AG08396 (cell line): ENCODE results near the gene MYH1.
"Not testable (repeated sequence)": the region's sequence is repeated elsewhere in the genome, so short reads cannot be mapped to it uniquely, and the experiment has no call there.

ENCODE experiments used
- DNase-seq: peaks from one replicate; pipeline ENCODE4 v3.0.0; 2012; ENCODE audit warnings: low spot score, mixed read lengths

Gene MYH1

DNA sequence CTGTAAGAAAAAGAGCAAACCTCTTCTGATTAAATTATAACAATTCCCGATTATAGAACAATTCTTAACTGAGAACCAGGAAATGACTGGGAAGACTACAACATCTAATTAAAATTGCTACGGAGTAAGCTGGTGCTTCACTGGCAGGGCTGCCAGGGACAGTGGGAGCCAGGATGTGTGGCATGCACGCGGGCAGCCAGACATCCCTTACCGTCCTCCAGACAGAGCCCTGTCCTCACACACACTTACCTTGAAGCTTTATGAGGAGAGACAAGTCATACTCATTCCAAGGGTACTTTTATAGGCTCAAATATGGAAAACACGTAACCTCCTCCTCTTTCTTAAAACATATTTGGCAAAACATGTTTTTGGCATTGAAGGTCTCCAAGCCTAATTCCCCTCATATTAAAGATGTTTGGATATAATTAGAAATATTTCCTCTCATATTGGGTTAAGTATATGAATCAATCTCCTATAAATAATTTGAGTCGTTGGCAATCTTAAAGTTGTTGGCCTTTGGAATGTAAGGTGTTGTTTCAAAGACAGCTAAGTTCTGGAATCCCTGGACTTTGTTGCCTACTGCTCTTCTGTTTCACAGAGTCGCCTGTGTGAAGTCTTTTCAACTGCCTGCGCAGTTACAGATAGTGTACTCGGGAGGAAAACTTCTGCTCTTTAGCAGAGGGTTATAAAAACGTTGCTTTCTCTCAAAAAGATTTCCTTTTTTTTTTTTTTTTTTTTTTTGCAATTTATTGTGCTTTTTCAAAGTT is at the start of gene MYH1:
TSS of gene MYH1 (minus strand) at position 272 of the 767 bp plus-strand sequence. CDS start 1,900 bp downstream, outside the sequence.
- DNase-seq, result no peak

GRCh38 chr17:10563991-10564660 is 45.8 kb upstream of the MYH1 start:
- DNase-seq, result no peak

- DNase-seq, result no peak
Observed at GRCh38 chr17:10558049-10558448, 39.7 kb upstream of the MYH1 start.

DNA sequence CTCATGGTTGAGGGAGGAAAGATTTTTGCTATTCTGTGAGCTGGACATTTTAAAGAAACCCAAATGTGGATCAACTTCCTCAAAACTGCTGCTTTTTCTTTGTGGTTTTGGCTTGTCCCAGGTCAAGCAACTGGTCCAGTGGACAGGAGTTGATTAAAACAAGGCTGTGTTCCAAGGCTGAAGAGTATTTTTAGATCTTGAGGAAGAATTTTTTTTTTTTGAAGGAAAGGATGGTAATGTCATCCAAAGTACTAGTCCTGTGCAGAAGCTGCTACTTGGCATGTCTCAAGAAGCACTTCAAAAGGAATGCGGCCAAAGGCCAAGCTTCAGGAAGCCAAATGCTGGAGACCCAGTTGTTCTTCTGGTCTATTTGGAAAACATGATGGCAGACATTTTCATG is 39.1 kb upstream of the MYH1 start:
- DNase-seq, result no peak

DNA sequence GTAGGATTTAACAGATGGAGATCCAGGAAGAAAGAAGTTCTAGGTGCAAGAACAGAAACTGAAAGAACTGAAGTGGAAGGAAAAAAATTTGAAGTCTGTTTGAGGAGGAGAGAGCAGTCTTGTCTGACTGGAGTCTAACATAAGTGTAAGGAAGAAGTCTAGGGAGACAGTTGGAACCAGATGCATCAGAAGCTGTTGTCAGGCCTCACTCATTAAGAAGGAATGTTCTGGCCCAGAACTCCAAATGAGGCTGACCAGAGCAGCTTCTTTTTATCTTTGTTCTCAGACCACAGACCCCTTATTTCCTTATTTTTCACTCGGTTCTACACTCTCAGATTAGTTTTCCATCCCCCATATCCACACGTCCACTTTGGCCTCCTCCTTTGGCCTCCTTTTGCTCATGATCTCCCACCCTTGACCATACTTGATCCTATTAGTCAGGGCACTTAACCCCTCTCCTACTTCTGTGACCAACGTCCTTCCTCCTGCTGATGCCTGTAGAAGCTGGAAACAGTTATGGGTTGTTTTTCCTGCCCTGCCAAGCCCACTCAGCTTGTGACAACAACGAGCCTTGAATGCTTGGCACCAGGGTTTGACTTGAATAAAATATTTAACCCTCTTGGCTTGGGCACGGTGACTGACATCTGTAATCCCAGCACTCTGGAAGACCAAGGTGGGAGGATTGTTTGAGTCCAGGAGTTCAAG is 38.1 kb upstream of the MYH1 start:
- no peak for DNase-seq

- DNase-seq, result no peak
Observed at GRCh38 chr17:10550014-10550413, 31.7 kb upstream of the MYH1 start.

DNA sequence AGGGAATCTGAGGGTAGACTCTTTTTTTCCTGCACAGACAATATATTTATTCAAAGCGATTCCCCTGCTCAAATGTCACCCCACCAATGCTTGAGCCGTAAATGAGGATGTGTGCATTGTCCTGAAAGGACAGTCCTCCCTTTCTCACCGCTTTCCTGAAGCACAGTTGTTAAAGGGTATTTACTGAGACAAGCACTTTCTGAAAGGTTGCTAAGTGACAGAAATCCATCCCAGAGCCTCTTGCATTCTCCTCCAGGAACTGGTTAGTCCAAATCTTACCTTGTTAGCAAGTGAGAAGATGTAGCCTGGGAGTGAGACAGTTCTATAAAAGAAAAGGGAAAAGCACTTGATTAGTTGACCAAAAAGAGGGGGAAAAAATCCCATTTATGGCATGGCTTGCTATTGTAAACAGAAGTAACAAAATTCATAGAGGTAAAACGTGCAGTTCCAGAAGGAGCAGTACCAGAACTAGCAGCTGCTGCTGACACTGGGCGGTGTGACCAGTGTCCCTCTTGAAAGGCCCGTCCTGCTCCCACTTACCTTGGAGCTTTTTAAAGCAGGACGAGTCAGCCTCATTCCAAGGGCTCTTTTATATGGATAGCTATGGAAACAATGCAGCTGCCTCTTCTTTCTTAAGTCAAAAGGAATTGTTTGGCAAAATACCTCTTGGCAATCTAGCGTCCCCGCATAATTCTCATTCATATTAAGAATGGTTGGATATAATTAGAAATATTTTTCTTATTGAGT is 30.9 kb upstream of the MYH1 start, which contains the start of gene MYH2:
TSS of gene MYH2 (minus strand) at position 563 of the 747 bp plus-strand sequence. CDS start 1,738 bp downstream, outside the sequence.
- no peak for DNase-seq

DNA sequence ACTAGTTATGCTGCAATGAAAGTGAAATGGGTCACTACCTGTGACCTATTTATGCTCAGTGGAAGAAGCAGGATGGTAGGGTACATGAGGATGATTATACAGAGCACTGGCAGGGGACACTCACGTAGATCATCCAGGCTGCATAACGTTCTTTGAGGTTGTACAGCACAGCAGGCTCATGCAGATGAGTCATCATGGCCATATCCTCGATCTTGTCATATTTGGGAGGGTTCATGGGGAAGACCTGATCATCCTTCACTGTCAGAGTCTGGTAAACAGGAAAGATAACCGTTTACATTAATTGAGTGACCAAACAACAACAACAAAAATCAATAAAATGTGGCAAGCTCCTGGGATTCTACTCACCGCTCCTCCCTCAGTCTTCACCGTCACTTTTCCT is 29.0 kb upstream of the MYH1 start:
- no peak for DNase-seq

DNA sequence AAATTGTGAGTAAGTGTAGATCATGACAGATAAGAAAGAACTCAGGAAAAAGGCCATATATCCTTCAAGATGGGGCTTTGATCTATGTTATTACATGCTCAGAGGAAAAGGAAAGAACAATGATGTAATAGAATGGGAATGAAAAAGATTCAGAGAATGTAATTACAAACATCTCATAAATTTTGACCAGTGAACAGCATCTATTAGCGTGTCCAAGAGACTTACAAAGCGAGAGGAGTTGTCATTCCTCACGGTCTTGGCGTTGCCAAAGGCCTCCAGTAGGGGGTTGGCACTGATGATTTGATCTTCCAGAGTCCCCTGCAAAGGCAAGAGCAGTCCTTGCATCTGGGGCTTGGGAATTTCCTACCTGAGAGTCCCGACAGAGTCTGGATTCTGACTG is 25.1 kb upstream of the MYH1 start:
- not testable (repeated sequence) for DNase-seq

DNA sequence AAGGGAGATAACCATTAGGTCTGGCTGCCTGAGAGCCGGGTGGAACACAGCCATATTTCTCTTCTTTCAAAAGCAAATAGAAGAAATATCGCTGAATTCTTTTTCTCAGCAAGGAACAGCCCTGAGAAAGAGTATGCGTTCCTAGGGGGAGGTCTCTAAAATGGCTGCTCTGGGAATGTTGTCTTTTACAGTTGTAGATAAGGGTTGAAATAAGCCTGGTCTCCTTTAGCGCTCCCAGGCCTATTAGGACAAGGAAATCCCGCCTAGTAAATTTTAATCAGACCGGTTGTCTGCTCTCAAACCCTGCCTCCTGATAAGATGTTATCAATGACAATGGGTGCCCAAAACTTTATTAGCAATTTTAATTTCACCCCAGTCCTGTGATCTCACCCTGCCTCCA is 22.8 kb upstream of the MYH1 start:
- not testable (repeated sequence) for DNase-seq

DNA sequence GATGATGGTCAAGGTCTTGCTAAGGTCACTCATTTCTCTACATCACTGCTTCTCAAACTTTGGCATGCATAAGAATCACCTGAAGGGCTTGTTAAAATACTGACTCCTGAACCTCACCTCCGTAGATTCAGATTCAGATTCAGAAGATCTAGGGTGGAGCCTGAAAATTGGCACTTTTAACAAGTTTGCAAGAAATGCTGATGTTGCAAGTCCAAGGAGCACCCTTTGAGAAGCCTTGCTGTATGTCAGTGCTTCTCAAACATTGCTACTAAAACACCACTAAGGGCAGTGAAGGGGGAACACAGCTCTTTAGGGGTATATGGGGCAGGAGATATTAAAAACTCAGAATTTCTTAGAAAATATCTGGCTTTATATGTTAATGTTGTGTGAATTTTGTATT is 13.7 kb upstream of the MYH1 start:
- DNase-seq, result no peak

- no peak for DNase-seq
Observed at GRCh38 chr17:10527419-10527818, 9.1 kb upstream of the MYH1 start.

DNA sequence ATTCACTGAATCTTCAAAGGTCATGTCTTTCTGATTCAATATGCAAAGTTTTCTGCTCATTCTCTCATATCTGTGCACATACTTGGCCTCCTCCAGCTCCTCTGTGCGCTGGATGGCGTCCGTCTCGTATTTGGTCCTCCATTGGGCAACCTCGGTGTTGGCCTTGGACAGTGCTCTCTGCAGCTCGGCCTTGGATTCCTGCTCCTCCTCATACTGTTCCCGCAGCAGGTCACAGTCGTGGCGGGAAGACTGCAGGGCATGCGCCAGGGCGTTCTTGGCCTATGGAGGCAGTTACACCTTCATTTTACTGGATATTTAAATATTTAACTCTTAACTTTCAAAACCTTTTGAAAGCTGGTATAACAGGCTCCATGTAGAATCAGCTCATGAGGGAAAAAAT is 8.2 kb upstream of the MYH1 start:
- no peak for DNase-seq

DNA sequence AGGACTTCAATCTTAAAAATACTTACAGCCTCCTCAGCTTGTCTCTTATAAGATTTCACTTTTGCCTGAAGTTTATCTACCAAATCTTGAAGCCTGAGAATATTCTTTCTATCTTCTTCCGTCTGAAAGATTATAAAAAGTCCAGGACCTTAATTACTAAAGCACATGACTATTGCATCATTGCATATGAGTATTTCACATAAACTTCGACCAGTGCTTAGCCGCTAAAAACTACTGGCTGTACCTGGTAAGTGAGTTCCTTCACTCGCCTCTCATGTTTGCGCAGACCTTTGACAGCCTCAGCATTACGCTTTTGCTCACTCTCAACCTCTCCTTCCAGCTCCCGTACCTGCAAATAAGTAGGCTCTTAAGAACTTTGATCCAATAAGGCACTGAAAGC is 4.7 kb upstream of the MYH1 start:
- no peak for DNase-seq

DNA sequence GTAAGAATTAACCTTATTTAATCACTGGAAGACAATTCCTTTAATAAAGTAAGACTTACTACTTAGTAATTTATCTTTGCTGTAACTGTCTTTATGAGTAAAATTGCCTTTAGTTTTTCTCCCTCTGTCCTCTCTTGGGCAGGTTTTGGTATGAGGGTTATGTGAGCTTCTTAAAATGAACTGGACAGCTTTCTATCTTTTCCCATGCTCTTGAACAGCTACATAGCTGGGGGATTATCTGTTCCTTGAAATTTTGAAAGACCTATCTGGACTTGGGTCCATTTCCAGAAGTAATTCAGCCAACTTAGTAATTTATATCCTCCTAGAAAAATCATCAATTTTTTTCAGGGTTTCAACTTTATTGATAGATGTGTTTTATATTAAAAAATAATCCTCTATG is 3.6 kb upstream of the MYH1 start:
- no peak for DNase-seq

- DNase-seq, result no peak
Observed at GRCh38 chr17:10516638-10517037, 1.7 kb downstream of the MYH1 start.

GRCh38 chr17:10516065-10516464 is 2.3 kb downstream of the MYH1 start:
- no peak for DNase-seq

DNA sequence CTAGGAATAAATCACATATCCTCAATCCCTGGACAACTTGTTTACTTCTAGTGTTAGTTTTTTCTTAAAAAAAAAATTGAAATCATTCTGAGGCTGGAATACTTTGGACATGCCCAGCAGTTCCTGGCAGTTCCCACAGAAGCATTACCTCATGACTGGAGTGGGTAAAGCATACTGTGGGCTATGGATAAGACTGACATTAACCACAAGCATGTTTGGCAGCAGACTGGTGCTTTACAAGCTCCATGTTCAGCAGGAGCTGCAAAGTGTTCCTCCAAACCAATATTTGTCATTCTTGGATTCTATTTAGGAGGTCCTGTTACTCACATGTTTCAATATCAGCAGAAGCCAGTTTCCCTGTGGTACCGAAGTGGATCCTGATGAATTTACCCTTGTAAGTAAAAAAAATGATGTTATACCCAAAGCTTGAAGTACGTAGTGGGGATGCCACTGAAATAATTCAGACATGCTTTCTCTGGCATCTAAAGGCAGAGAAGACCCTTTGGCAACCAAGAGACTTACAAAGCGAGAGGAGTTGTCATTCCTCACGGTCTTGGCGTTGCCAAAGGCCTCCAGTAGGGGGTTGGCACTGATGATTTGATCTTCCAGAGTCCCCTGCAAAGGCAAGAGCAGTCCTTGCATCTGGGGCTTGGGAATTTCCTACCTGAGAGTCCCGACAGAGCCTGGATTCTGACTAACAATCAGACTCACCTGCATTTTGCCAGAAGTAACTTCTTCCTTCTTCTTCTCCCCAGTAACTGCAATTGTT is 4.9 kb downstream of the MYH1 start:
- no peak for DNase-seq

DNA sequence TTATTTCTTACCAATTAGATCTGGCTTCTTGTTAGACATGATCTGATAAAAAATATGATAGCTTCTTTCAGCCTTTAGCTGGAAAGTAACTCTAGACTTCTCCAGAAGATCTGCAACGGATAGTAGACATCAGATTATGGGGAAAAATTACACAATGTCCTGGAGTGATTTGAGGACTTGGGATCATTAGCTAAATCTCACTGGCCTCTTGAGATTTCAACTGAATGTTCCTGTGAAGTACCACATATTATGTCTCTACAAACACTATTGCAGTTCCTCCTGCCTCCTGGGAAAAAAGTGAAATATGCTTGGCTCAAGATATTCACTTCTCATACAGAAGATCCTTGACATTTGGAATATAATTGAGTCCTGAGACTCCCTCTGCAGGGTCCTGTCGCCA is 5.5 kb downstream of the MYH1 start:
- DNase-seq, result no peak

GRCh38 chr17:10499950-10500349 is 18.4 kb downstream of the MYH1 start:
- DNase-seq, result no peak

DNA sequence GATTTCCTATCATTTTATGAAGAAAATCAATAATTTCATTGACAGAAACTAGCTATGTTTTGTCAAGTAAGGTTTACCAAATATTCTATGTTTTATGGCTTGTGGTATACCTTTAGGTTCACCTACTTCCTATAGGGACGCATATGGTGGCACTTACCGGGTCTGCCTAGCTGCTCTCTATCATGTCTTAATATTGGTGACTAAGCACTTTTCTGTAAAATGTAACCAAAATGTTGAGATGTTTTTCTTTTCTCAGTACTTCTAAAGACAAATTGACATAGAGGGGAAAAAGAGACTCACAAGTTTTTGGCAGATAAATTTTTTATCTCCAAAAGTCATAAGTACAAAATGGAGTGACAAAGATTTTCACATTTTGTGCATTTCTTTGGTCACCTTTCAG is 26.3 kb downstream of the MYH1 start:
- DNase-seq, result no peak
